GM18858 (cell line): ENCODE results near the gene SMOC1.

Experiments
- ATAC-seq: cut with Tn5 transposase; IDR thresholded peaks from one replicate; pipeline ENCODE4 v1.9.1; 2021; ENCODE audit not compliant: unreplicated experiment

The SMOC1 gene, protein sequence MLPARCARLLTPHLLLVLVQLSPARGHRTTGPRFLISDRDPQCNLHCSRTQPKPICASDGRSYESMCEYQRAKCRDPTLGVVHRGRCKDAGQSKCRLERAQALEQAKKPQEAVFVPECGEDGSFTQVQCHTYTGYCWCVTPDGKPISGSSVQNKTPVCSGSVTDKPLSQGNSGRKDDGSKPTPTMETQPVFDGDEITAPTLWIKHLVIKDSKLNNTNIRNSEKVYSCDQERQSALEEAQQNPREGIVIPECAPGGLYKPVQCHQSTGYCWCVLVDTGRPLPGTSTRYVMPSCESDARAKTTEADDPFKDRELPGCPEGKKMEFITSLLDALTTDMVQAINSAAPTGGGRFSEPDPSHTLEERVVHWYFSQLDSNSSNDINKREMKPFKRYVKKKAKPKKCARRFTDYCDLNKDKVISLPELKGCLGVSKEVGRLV

DNA sequence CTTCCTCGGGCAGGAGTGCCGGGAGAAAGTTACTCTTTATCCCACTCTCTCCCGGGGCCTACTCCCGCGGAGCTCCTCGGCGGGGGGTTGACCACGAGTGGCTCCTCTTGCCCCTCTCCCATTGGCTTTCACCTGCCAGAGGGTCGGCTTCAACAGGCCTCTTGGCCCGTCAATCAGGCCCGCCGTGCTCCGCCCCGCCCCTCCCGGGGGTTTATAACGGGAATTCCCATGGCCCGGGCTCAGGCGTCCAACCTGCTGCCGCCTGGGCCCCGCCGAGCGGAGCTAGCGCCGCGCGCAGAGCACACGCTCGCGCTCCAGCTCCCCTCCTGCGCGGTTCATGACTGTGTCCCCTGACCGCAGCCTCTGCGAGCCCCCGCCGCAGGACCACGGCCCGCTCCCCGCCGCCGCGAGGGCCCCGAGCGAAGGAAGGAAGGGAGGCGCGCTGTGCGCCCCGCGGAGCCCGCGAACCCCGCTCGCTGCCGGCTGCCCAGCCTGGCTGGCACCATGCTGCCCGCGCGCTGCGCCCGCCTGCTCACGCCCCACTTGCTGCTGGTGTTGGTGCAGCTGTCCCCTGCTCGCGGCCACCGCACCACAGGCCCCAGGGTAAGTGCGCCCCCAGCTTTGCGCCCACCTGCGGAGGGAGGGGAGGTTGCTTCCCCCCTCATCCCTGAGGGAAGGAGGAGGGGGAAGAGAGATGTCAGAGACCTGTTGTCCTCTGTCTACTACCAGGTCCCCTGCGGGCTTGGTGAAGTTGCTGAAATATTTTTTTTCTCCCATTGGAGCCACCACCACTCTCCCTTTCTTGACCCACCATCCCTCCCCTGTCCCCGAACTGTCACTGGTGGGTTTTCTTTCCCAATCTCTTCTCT, at the start of gene SMOC1:
SMOC1 (plus strand) TSS at position 242 of the 869 bp plus-strand sequence; CDS start at position 505, 263 bp downstream.
- no peak for ATAC-seq

- ATAC-seq: no peak
These were observed 40.3 kb upstream of the SMOC1 start for GRCh38 chr14:69838881-69839416.

- no peak for ATAC-seq
These were observed 39.6 kb upstream of the SMOC1 start for GRCh38 chr14:69839661-69840060.

DNA sequence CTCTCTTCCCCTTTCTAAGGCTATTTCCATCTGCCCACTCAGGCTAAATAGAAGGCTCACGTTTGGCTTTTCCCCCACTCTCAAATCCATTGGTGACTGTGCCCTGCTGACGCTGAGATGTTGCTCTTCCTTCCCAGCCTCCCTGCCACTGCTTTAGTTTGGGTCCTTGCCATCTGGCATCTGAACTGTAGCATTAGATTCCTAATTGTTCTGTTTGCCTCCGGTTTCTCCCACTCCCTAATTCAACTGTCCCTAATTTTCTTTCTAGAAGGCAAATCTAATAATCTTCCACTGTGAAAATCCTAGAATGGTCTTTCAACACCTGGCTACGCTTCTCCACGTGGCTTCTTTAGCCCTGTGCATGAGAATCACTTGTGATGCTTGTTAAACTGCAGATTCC, 37.6 kb upstream of the SMOC1 start:
- no peak for ATAC-seq

GRCh38 chr14:69842686-69843420, 36.4 kb upstream of the SMOC1 start:
- no peak for ATAC-seq

DNA sequence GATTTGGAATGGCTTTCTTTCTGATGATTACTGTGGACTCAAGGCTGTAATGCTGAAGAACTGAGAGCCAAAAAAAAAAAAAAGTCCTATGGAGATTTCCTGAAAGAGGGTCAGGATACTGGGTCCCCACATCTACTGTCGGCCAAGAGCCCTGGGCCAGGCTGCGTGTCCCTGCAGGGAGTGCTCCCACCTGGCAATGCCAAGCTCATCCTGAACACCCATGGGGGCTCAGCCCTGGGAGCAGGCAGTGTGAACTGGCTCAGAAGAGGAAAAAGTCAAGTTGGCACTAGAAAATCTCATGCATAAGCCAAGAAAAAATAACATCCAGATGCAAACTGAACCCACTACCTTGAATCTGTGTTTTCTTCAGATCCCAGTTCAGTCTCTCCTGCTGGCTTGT, 35.0 kb upstream of the SMOC1 start:
- ATAC-seq: no peak

- no peak for ATAC-seq
These were observed 34.1 kb upstream of the SMOC1 start for GRCh38 chr14:69845050-69845581.

- ATAC-seq: no peak
These were observed 33.4 kb upstream of the SMOC1 start for GRCh38 chr14:69845787-69846186.

- no peak for ATAC-seq
These were observed 31.1 kb upstream of the SMOC1 start for GRCh38 chr14:69848156-69848555.

GRCh38 chr14:69848903-69849391, 30.3 kb upstream of the SMOC1 start:
- ATAC-seq: no peak

DNA sequence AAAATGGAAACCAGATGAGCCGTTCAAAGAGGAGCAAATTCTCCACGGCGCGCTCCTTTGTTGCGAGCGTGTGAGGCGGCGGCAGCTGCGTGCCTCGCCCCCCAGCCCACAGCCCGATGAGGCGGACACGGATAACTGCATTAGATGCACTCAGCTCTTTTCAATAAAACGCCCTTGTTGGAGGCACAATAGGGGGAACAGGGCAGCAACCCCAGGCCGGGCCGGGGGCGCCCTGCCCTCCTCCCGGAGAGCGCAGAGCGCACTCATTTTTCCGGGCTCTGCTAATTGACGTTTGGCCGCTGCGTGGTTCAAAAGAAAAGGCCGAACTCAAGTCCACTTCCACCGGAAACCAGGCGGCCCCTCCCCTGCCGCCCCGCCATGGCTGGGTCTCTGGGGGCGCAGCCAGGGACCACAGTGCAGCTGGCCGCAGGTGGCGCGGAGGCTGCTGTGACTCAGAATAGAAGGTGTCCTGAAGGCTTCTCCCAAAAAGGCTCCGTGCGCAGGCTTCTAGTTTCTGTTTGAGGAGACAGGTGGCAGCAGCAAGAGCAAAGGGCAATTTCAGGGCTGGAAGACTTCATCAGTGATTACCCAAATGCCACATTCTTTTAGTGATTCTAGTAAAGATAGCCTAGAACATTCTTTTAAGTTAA, 29.0 kb upstream of the SMOC1 start:
- no peak for ATAC-seq

GRCh38 chr14:69850736-69851112, 28.5 kb upstream of the SMOC1 start:
- ATAC-seq: no peak

DNA sequence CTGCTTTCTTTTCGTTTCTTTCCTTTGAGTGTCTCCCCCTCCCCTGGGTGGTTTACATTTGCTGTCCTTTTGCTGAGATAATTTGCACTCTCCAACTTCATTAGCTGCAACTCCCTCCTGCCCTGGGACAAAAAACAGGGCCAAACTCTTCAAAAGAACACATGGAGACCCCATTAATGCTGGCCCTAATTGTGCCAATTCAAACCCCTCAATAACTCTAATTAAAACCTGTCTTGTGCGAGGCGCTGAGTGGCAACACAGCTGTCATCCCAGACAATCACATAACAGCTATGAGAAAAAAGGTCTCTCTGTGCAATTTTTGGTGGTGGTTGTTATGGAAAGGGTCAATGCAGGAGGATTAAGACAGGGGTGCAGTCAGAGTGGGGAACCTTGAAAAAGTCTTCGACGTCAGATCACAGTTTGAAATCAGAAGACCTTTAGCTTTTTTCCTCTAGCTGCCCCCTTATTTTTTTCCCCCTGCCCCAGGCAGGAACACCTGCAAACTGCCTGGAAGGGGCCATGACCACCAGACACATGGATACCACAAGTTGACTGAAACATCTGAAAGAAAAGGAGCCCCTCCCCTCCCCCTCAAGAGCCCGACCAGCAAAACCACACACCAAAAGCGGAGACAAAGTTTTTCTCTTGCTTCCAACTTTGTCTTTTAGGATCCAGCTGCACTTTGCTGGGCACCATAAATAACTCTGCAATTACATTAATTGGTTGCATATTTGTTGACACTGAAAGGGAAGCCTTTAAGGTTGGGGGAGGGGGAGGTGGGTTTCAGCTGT, 26.5 kb upstream of the SMOC1 start:
- ATAC-seq: no peak

- ATAC-seq: no peak
These were observed 25.4 kb upstream of the SMOC1 start for GRCh38 chr14:69853774-69854173.

DNA sequence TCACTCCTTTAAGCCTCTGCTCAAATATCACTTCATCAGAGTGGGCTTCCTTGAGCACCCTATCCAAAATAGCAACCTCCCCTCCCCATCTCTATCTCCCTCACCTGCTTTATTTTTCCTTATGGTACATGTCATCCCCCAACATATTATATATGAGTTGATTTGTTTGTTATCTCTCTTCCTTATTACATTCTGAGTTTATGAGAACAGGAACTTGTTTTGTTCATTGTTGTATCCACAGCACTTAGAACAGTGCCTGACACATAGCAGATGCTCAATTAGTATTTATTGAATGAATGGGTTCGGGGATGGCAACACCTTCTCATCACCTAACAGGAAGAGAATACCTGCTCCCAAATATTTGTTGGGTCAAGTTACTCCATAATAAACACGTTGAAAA, 24.6 kb upstream of the SMOC1 start:
- no peak for ATAC-seq

GRCh38 chr14:69855180-69855832, 23.9 kb upstream of the SMOC1 start:
- no peak for ATAC-seq

- no peak for ATAC-seq
These were observed 20.4 kb upstream of the SMOC1 start for GRCh38 chr14:69858801-69859200.

DNA sequence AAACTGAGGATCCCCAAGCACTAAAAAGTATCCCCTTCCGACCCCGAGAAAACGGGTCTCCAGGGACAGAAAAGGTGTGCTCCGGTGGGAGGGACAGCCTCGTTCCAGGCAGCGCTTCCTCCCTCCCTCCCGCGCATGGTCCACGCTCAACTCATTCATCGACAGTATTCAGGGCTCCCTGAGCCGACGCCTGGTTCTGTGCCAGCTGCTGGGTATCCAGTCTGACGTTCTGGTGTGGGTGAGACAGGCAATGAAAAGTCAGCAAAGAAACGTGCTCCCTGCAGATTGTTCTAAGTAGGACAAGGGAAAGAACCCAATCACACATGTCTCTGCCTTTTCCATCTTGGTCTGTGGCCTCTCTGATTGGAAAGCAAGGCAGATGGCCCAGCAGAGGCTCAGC, 19.6 kb upstream of the SMOC1 start:
- no peak for ATAC-seq

DNA sequence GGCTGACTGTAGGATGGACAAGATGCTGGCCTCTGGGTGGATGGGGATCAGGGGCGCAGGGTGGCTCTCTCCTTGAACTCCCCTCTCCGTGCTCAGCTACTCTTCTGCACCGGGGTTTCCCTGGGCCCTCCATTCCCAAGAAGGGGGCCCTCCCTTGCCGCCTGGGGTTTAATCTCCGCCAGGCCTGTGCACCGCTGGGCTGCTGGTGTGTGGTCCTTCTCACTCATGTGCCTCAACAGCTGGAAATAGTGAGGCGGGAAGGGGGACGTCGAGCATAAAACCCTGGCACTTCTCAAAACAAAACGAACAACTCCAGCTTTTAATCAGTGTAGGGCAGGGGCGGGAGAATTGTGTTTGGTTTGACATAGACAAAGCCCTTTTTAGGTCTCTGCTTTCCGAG, 19.0 kb upstream of the SMOC1 start:
- no peak for ATAC-seq
